ENCODE results near the gene UNC80. TPM values are rescaled to one million over a fixed set of nuclear protein-coding genes. Genes with fewer than 3 reads are reported as not detected.

Gene UNC80
- total RNA-seq, 1 experiment from 2014 or later = not detected

DNA sequence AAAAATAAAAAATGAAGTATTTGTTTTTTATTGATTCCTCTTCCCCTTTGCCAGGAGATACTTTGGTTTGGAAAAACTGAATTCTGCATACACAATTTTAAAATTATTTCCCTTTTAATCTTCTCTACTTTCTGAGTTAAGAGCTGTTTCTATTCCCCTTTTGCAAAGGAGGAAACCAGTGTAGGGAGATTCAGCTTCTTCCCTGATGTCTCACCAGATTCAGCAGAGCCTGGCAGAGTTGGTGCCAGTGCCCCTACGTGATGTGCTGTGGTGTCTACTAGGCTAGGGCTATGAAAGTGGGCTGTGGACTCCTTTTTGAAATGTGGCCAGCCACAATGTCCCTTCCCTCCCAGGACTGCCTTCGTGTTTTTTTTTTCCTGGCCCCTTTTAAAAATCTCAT, 233.2 kb downstream of the UNC80 start:
- DNase-seq (ENCODE audit: low spot score) = no peak

DNA sequence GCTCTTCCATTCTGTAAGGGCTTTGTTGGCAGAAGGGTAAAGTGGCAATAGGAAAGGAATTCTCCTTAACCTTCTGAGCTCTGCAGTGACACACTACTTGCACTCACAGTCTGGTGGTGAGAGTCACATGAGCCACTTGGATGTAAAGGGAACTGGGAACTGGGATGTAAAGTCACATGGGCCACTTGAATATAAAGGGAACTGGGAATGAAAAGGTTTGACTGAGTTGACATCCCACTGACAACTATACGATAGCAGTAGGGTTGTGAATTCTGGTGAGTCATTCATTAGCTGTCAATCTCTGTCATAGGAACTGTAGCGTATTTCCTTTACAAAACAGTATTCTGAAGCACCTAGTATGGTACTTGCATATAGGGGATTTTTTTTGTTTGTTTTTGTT, 236.3 kb downstream of the UNC80 start:
- no peak for DNase-seq (ENCODE audit: low spot score)

DNA sequence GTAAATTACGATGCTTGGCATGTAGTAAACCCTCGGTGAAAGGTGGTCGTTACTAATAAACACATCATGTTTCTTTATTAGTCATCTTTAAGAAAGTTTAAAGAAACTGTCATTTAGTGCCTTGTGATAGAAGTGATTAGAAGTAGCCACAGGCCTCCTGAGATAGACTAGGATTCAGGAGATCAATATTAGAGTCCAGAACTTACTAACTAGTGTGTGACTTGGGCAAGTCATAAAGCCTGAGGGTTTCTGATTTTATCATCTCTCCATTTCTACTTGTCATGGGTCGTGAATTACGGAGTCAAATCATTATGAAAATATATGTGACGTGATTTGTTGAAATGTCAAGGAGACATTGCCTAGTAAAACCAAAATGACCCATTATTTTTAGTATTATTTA, 237.5 kb downstream of the UNC80 start:
- DNase-seq (ENCODE audit: low spot score) = no peak

DNA sequence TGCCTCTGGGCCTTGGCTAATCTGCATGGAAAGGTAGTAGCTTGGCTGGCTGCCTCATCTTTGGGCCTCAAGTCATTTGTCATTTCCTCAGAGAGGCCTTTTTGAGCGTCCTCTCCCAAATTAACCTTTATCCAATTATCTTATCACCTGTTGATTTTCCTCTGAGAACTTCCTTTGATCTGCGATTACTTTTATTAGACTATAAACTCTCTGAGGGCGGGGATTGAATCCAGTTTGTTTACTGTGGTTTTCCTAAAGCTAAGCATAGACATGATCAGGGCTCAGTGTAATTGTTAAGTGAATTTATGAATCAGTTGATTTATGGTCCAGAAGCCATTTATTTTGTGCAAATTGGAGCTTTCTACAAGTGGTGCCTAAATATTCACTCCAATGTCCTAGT, 238.3 kb downstream of the UNC80 start:
- peak; percentile 15 for DNase-seq (ENCODE audit: low spot score)

- DNase-seq (ENCODE audit: low spot score) = no peak
Observed at GRCh38 chr2:210020138-210020537, 248.5 kb downstream of the UNC80 start.

GRCh38 chr2:210022824-210023223, 251.2 kb downstream of the UNC80 start:
- no peak for DNase-seq (ENCODE audit: low spot score)

DNA sequence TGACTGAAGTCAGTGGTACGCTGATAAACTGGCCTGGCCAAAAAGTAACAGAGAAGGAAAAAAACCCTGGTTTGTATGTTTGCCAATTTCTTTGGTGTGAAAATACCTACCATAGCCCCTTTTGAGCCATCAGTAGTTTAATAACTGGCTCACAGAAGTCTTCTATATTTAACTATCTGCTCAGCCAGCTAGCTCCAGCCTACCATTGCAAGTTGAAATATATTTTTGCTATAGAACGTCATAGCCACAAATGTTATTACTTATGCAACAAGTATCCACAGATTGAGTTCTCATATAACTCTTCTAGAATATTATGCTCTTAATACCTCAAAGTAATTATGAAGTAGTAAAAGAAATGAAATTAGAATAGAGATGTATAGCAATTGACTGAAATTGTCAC, 256.0 kb downstream of the UNC80 start:
- no peak for DNase-seq (ENCODE audit: low spot score)

DNA sequence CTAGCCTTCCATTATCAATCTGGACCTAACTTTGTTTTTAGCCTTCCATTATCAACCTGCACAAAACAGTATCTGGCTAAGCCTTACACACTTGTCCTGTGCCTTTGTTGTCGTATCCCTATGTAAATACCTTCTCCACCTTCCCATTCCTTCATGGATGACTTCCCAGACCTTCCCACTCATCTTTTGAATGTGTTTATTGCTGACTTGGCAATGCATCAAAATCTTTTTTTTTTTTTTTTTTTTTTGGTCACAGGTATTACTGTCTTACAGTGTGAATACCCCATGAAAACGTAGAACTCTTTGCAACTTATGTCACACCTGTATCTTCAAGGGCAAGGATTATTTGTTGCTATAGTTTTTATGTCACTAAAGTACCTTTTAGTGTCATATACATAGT, 256.5 kb downstream of the UNC80 start:
- no peak for DNase-seq (ENCODE audit: low spot score)

GRCh38 chr2:210034087-210034683, 262.6 kb downstream of the UNC80 start:
- DNase-seq (ENCODE audit: low spot score) = no peak

DNA sequence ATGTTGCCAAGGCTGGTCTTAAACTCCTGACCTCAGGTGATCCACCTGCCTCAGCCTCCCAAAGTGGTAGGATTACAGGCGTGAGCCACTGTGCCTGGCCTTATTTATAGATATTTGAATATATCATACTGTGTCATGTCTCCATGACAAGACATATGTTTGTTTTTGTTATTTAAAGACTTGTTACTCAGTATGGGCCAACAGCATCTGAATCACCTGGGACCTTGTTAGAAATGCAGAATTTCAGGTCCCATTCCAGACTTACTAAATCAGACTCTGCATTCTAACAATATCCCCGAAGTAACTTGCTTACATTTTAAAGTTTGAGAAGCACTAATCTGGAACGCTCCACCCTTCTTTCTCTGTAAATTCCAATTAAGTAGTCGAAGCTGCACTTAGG, 264.0 kb downstream of the UNC80 start:
- no peak for DNase-seq (ENCODE audit: low spot score)

GRCh38 chr2:210038078-210038477, 266.4 kb downstream of the UNC80 start:
- no peak for DNase-seq (ENCODE audit: low spot score)

- no peak for DNase-seq (ENCODE audit: low spot score)
Observed at GRCh38 chr2:210046851-210047500, 275.3 kb downstream of the UNC80 start.

Small RNAs within 50 kb of the gene (small RNA-seq; reads per million reads assigned to genes)
- gene RNA5SP118 = not detected

Other genes starting within 250 kb of the UNC80 start
- gene RPE, start 230.8 kb downstream of the UNC80 start, total RNA-seq (2014; rRNA removed; shearing (Covaris generic)) = 63.9 and 68.6 TPM in 2 replicates